Calu3 (cell line): ENCODE measurements around the gene PDS5B. TPM values are rescaled to one million over a fixed set of nuclear protein-coding genes. Genes with fewer than 3 reads are reported as not detected.
A peak's percentile ranks its signal among the peaks of the same experiment; 100 is the strongest.

Experiments used
- BruUV-seq: library from RNA; stranded (reverse); fragments of 400-500 nt; replicated peaks from 2 replicates; lab custom pipeline; 2021; lab: Mats Ljungman, UMichigan
- CTCF ChIA-PET: fragments of 300-600 bp; sonication (Branson Sonifier 250); formaldehyde crosslinking; loops from one replicate; lab custom pipeline; 2022; ENCODE audit warnings: antibody characterized with exemption; lab: Charles Lee
- DNase-seq: peaks from one replicate; pipeline ENCODE4 v3.0.0; 2022
- H3K27ac Mint-ChIP-seq: one replicate; pipeline ENCODE4 v1.8.0; 2022; ENCODE audit warnings: mixed read lengths; ENCODE audit not compliant: unreplicated experiment
- H3K27me3 Mint-ChIP-seq: one replicate; pipeline ENCODE4 v1.8.0; 2022; ENCODE audit warnings: mixed read lengths; ENCODE audit not compliant: unreplicated experiment
- H3K36me3 Mint-ChIP-seq: one replicate; pipeline ENCODE4 v1.8.0; 2022; ENCODE audit warnings: mild to moderate bottlenecking, moderate library complexity, mixed read lengths; ENCODE audit not compliant: insufficient read depth, unreplicated experiment
- H3K4me1 Mint-ChIP-seq: one replicate; pipeline ENCODE4 v1.8.0; 2022; ENCODE audit warnings: mild to moderate bottlenecking, low read depth, mixed read lengths; ENCODE audit not compliant: unreplicated experiment
- H3K4me3 Mint-ChIP-seq: one replicate; pipeline ENCODE4 v1.8.0; 2022; ENCODE audit warnings: mild to moderate bottlenecking, low read depth, moderate library complexity, mixed read lengths; ENCODE audit not compliant: unreplicated experiment
- H3K9me3 Mint-ChIP-seq: one replicate; pipeline ENCODE4 v1.8.0; 2022; ENCODE audit warnings: low read depth, mixed read lengths; ENCODE audit not compliant: unreplicated experiment
- intact Hi-C: fragments of 100-400 bp; cut with micrococcal nuclease; formaldehyde crosslinking; loops from one replicate; pipeline ENCODE4 v1.10.0; 2022; ENCODE audit not compliant: unreplicated experiment
- total RNA-seq: library from RNA; stranded (reverse); gene quantifications from 2 replicates; pipeline ENCODE4 v1.2.3, GENCODE V29; 2022
- TF ChIP-seq, protein P1 (sequence below): fragments of 200-600 bp; IDR thresholded peaks from one replicate; pipeline ENCODE4 v1.8.0; 2022; ENCODE audit warnings: antibody characterized with exemption; ENCODE audit not compliant: unreplicated experiment

PDS5B gene
- total RNA-seq, 1 experiment from 2014 or later: 33.9 TPM

DNA sequence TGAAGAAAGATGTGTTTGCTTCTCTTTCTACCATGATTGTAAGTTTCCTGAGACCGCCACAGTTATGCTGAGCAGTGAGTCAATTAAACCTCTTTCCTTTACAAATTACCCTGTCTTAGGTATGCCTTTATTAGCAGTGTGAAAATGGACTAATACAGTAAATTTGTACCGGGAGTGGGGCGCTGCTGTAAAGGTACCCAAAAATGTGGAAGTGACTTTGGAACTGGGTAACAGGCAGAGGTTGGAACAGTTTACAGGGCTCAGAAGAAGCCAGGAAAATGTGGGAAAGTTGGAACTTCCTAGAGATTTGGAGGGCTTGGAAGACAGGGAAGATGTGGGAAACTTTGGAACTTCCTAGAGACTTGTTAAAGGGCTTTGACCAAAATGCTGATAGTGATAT is 9.2 kb upstream of the PDS5B start:
- intact Hi-C loops: no loop called here
- CTCF ChIA-PET: no interaction called here
- Mint-ChIP-seq H3K4me1 (no peaks in the 10 kb centered on the region), H3K9me3 (no peaks in the 10 kb centered on the region), H3K4me3 (no peak overlapping the region), H3K27ac (no peak overlapping the region), H3K36me3 (no peaks in the 10 kb centered on the region), H3K27me3 (no peaks in the 10 kb centered on the region)
- no peak for DNase-seq
- TF ChIP-seq, protein P1, sequence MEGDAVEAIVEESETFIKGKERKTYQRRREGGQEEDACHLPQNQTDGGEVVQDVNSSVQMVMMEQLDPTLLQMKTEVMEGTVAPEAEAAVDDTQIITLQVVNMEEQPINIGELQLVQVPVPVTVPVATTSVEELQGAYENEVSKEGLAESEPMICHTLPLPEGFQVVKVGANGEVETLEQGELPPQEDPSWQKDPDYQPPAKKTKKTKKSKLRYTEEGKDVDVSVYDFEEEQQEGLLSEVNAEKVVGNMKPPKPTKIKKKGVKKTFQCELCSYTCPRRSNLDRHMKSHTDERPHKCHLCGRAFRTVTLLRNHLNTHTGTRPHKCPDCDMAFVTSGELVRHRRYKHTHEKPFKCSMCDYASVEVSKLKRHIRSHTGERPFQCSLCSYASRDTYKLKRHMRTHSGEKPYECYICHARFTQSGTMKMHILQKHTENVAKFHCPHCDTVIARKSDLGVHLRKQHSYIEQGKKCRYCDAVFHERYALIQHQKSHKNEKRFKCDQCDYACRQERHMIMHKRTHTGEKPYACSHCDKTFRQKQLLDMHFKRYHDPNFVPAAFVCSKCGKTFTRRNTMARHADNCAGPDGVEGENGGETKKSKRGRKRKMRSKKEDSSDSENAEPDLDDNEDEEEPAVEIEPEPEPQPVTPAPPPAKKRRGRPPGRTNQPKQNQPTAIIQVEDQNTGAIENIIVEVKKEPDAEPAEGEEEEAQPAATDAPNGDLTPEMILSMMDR: no peak
- BruUV-seq: no TSS peak

DNA sequence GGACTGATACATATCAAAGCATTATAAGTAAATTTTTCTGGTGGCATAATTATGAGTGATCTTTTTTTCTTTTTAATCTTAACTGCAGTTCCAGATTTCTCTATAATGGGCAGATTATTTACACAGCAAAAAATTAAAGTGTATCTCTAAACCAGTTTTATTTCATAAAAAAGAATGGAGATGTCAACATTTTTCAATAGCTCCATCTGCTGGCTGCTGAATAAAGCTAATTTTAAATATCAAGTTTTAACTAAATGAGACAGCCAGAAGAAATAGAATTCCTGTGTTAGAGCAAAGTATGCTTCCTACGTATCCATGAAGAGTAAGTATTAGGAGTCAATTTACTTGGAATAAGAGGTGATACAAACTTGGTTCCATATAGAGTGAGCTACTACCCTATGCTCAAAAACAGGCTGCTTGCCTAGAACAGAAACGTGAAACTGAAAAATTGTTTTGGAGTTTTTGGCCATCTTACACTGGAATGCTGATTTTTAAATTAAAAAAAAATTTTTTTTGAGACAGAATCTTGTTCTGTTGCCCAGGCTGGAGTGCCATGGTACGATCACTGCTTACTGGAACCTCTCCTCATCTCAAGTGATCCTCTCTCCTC is 5.0 kb upstream of the PDS5B start:
- Mint-ChIP-seq H3K4me3 (no peak overlapping the region), H3K36me3 (peaks cover 10% of the 10 kb centered on the region), H3K27ac (no peak overlapping the region), H3K27me3 (no peaks in the 10 kb centered on the region), H3K4me1 (no peaks in the 10 kb centered on the region), H3K9me3 (no peaks in the 10 kb centered on the region)
- TF ChIP-seq, protein P1: peak; percentile 13
- no TSS peak for BruUV-seq
- no peak for DNase-seq
- intact Hi-C loops: loop anchor here (5.0 kb wide), 1 partner anchor 199 kb away; no protein-coding TSS in a partner anchor
- CTCF ChIA-PET: interaction anchor here (0.7 to 1.4 kb wide), 5 partner anchors 28 to 671 kb away, joined by 3 to 5 read pairs (median 3); no protein-coding TSS in a partner anchor

DNA sequence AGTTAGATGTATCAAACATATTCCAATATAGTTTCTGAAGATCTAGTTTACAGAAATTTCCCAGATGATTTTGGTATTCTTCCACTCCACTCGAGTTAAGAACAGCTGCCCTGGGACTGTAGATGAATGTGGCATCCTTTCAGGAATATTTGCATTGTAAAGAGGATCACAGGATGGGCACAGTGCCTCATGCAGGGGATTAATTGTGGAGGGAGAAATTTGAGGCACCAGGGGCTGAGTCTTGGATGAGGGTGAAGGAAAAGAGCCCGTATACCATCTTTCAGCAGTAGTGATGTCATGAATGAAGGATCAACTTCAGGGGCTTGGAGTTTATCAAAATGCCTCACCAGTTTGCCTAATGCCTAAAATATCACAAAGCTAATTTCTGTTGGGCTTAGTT is 4.0 kb upstream of the PDS5B start:
- CTCF ChIA-PET: interaction anchor here (1.4 kb wide), 1 partner anchor 672 kb away, joined by 5 read pairs; no protein-coding TSS in a partner anchor
- Mint-ChIP-seq H3K27me3 (no peaks in the 10 kb centered on the region), H3K36me3 (peaks cover 17% of the 10 kb centered on the region), H3K4me1 (no peaks in the 10 kb centered on the region), H3K4me3 (no peak overlapping the region), H3K9me3 (no peaks in the 10 kb centered on the region), H3K27ac (no peak overlapping the region)
- BruUV-seq: no TSS peak
- TF ChIP-seq, protein P1: no peak
- no peak for DNase-seq
- intact Hi-C loops: loop anchor here (5.0 kb wide), 1 partner anchor 200 kb away; no protein-coding TSS in a partner anchor

DNA sequence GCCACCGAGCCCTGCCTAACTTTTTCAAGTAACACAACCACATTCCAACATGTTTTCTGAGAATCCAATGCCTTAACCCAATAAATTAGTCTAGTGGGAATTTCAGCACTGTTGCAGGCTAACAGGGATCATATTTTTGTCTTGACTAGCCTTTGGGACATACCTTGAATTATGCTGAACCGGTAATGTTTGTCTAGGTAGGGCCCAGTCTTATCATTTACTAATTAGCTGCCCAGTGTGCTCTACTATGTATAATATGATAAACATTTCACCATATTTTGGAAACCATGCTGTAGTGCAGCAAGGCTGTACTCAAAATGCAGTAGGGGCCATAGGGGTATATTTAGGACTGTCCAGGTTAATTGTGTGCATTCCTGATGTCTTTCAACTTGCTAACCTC is 3.3 kb upstream of the PDS5B start:
- peaks cover 24% of the 10 kb centered on the region for H3K36me3 Mint-ChIP-seq
- no TSS peak for BruUV-seq

More for the DNA sequence above, 3.3 kb upstream of the PDS5B start:
- DNase-seq: no peak
- no peaks in the 10 kb centered on the region for H3K4me1 Mint-ChIP-seq
- no peak overlapping the region for H3K27ac Mint-ChIP-seq
- H3K9me3 Mint-ChIP-seq: no peaks in the 10 kb centered on the region
- no peak overlapping the region for H3K4me3 Mint-ChIP-seq
- H3K27me3 Mint-ChIP-seq: no peaks in the 10 kb centered on the region
- intact Hi-C loops: loop anchor here (5.0 kb wide), 1 partner anchor 201 kb away; no protein-coding TSS in a partner anchor
- CTCF ChIA-PET: no interaction called here
- TF ChIP-seq, protein P1: no peak
